ENCODE data around the gene SLC47A2. TPM values are rescaled to one million over a fixed set of nuclear protein-coding genes. Genes with fewer than 3 reads are reported as not detected.

Gene SLC47A2
- total and polyA plus RNA-seq, 2 of the 13 experiments (the other 11 are each of a cell fraction or from before 2014, with no cell fraction given), result 0.04 TPM; not detected in 1

DNA sequence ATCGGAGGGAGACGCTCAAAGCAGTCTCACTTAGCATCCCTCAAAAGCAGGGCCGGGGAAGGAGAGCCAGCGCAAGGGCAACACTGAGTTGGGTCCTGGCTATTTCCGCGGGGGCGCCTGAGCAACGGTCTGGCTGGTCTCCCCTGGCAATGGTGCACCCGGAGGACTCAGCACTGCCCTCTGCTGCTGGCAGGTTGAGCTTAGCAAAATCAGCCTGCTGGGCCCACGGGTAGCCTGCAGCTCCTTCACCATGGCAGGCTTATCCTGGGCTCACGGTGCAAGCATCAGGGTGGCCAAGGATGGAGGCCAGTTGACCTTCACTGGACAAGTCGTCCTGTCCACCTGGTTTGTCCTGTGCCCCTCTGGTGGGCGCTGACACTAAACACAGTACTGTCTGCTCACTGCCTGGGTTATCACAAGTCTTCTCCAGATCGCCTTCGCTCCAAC, 46.2 kb upstream of the SLC47A2 start:
- Histone ChIP-seq H3K27ac (ENCODE audit: extremely low read length, insufficient read depth, low read length) (no peak overlapping the region), H3K36me3 (replicated peaks in 1 of 2; ENCODE audit: control insufficient read depth in 1 of 2, insufficient read depth in 2 of 2, low read length in 2 of 2) (no peaks in the 10 kb centered on the region), H3K79me2 (ENCODE audit: insufficient read depth, low read length) (no peaks in the 10 kb centered on the region), H3K4me1 (ENCODE audit: insufficient read depth, low read length) (peaks cover 23% of the 10 kb centered on the region), H3K9me3 (ENCODE audit: low read length) (no peaks in the 10 kb centered on the region), H4K20me1 (ENCODE audit: insufficient read depth, low read length) (no peaks in the 10 kb centered on the region), H3K9ac (ENCODE audit: insufficient read depth, low read depth, low read length) (no peak overlapping the region), H3K27me3 (ENCODE audit: control insufficient read depth in 1 of 2, insufficient read depth in 2 of 2, low read length in 2 of 2) (peaks cover 0 to 5% of the 10 kb centered on the region in 2 experiments; a peak in 1 of 5 replicates), H3K4me2 (ENCODE audit: low read depth, low read length) (peak overlapping the region; percentile 26; the same call in 1 of the 2 replicates), H3K4me3 (replicated peaks in 1 of 3; ENCODE audit: insufficient read depth in 1 of 3, low read depth in 2 of 3, low read length in 3 of 3) (no peak overlapping the region), H2AFZ (ENCODE audit: low read length) (no peak overlapping the region)
- FAIRE-seq (no peak), DNase-seq (ENCODE audit: low spot score) (peak; percentile 56), ATAC-seq (peak; percentile 83)
- in situ Hi-C loops (cut with HindIII; ENCODE audit: extremely low pct_ligation_motif_present, low pct_unique_long_range_greater_than_20kb) (loop anchor here (10.0 kb wide), 1 partner anchor 398 kb away; the partner anchor contains the start of gene B9D1), intact Hi-C loops (cut with micrococcal nuclease; ENCODE audit: unreplicated experiment) (loop anchor here (1.0 to 10.0 kb wide), 5 partner anchors 45 to 254 kb away; partner anchors contain the start of genes ALDH3A2 and SLC47A2)
- CTCF ChIA-PET (ENCODE audit: low intra/inter-chr PET ratio, low total read pairs), result interaction anchor here (0.6 to 1.8 kb wide), 4 partner anchors 42 to 249 kb away, joined by 3 to 7 read pairs (median 3); no protein-coding TSS in a partner anchor
- WGBS (ENCODE audit: low lambda C conversion rate), result 25% methylated on average over 9 of the region's 15 CpGs
- no TSS peak for BruUV-seq (replicated peaks)
- POLR2A ChIA-PET, result interaction anchor here (0.7 to 2.8 kb wide), 6 partner anchors 34 to 228 kb away, joined by 3 to 19 read pairs (median 4); partner anchors contain the start of gene ALDH3A2
- TF ChIP-seq ZNF776 (CRISPR knock-in tag; IDR thresholded peaks at IDR 0.05) (no peak), AHR (CRISPR knock-in tag; IDR thresholded peaks at IDR 0.05) (no peak), ZNF557 (CRISPR knock-in tag; IDR thresholded peaks at IDR 0.05) (no peak), NFE2L1 (CRISPR knock-in tag; IDR thresholded peaks at IDR 0.05; ENCODE audit: borderline replicate concordance) (no peak), UBTF (CRISPR knock-in tag; IDR thresholded peaks at IDR 0.05) (peak; percentile 32; the same call in 1 of the 2 replicates), CERS6 (CRISPR knock-in tag; IDR thresholded peaks at IDR 0.05) (no peak), TRAFD1 (CRISPR knock-in tag; IDR thresholded peaks at IDR 0.05; ENCODE audit: borderline replicate concordance) (no peak), FOXO1 (CRISPR knock-in tag; IDR thresholded peaks at IDR 0.05) (no peak), SMC3 (IDR thresholded peaks at IDR 0.05; ENCODE audit: low read length) (peak; percentile 67; the same call in 1 of the 2 replicates), ZNF768 (CRISPR knock-in tag; IDR thresholded peaks at IDR 0.05) (0 out of 2 replicates have a peak, but pooled peaks have one; percentile 31), PLRG1 (conservative IDR thresholded peaks at IDR 0.05) (no peak), MLLT10 (CRISPR knock-in tag; IDR thresholded peaks at IDR 0.05) (no peak), YY1 (IDR thresholded peaks at IDR 0.05; ENCODE audit: insufficient read depth, insufficient replicate concordance, low read depth, low read length) (peak; percentile 27), XRCC5 (optimal IDR thresholded peaks at IDR 0.05; ENCODE audit: low read length) (peak; percentile 59), ZBTB21 (CRISPR knock-in tag; IDR thresholded peaks at IDR 0.05) (no peak), GLMP (CRISPR knock-in tag; IDR thresholded peaks at IDR 0.05; ENCODE audit: borderline replicate concordance) (no peak), TBX2 (CRISPR knock-in tag; IDR thresholded peaks at IDR 0.05; ENCODE audit: borderline replicate concordance) (peak; percentile 40; the same call in 1 of the 2 replicates)
- TF ChIP-seq, protein P1, sequence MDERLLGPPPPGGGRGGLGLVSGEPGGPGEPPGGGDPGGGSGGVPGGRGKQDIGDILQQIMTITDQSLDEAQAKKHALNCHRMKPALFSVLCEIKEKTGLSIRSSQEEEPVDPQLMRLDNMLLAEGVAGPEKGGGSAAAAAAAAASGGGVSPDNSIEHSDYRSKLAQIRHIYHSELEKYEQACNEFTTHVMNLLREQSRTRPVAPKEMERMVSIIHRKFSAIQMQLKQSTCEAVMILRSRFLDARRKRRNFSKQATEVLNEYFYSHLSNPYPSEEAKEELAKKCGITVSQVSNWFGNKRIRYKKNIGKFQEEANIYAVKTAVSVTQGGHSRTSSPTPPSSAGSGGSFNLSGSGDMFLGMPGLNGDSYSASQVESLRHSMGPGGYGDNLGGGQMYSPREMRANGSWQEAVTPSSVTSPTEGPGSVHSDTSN (CRISPR knock-in tag; IDR thresholded peaks at IDR 0.05), result no peak
